Trophoblast cell (in vitro differentiated cells and primary cell): Measurements from ENCODE around the gene PTPRM.

Source experiments
- DNase-seq, 2 donors: peaks; one replicate each; pipeline ENCODE4 v3.0.0-alpha.2; 2016
- H2AFZ ChIP-seq: 2 replicates; pipeline ENCODE4 v1.6.1; 2013; ENCODE audit warnings: low read length, moderate library complexity, mild to moderate bottlenecking; ENCODE audit not compliant: insufficient read depth, poor library complexity
- H2AK5ac ChIP-seq: 2 replicates; pipeline ENCODE4 v1.6.1; 2013; ENCODE audit warnings: mild to moderate bottlenecking, low read length
- H2BK120ac ChIP-seq: 2 replicates; pipeline ENCODE4 v1.6.1; 2013; ENCODE audit warnings: low read length, mild to moderate bottlenecking, moderate library complexity; ENCODE audit not compliant: insufficient read depth, poor library complexity
- H2BK12ac ChIP-seq: 2 replicates; pipeline ENCODE4 v1.6.1; 2013; ENCODE audit warnings: mild to moderate bottlenecking, low read length, moderate library complexity
- H2BK5ac ChIP-seq: 2 replicates; pipeline ENCODE4 v1.6.1; 2013; ENCODE audit warnings: low read length, low read depth, moderate library complexity, mild to moderate bottlenecking; ENCODE audit not compliant: poor library complexity
- H3K14ac ChIP-seq: 2 replicates; pipeline ENCODE4 v1.6.1; 2013; ENCODE audit warnings: mild to moderate bottlenecking, low read length
- H3K18ac ChIP-seq: 2 replicates; pipeline ENCODE4 v1.6.1; 2013; ENCODE audit warnings: mild to moderate bottlenecking, low read length
- H3K23ac ChIP-seq: 2 replicates; pipeline ENCODE4 v1.6.1; 2013; ENCODE audit warnings: low read length
- H3K27ac ChIP-seq: 2 replicates; pipeline ENCODE4 v1.5.1; 2013; ENCODE audit warnings: low read depth, mild to moderate bottlenecking, inconsistent platforms, low read length, moderate library complexity
- H3K27me3 ChIP-seq: 2 replicates; pipeline ENCODE4 v1.6.1; 2013; ENCODE audit warnings: inconsistent platforms, mild to moderate bottlenecking, low read length, moderate library complexity; ENCODE audit not compliant: insufficient read depth
- H3K36me3 ChIP-seq, 2 experiments: 1 replicate in 1 of 2; 2 replicates in 1 of 2; pipeline ENCODE4 v1.6.1; 2013; ENCODE audit warnings: low read length in 2 of 2, mild to moderate bottlenecking in 2 of 2, moderate library complexity in 1 of 2; ENCODE audit not compliant: insufficient read depth in 2 of 2, control insufficient read depth in 1 of 2
- H3K4ac ChIP-seq: 2 replicates; pipeline ENCODE4 v1.6.1; 2013; ENCODE audit warnings: low read depth, mild to moderate bottlenecking, low read length, moderate library complexity
- H3K4me1 ChIP-seq, 2 experiments: 1 replicate in 1 of 2; 2 replicates in 1 of 2; pipeline ENCODE4 v1.6.1; 2013; ENCODE audit warnings: low read length in 2 of 2, mild to moderate bottlenecking in 2 of 2, moderate library complexity in 1 of 2; ENCODE audit not compliant: insufficient read depth in 2 of 2, control insufficient read depth in 1 of 2
- H3K4me2 ChIP-seq: 2 replicates; pipeline ENCODE4 v1.6.1; 2013; ENCODE audit warnings: inconsistent platforms, mild to moderate bottlenecking, low read length, moderate library complexity
- H3K4me3 ChIP-seq: 2 replicates; pipeline ENCODE4 v1.5.1; 2013; ENCODE audit warnings: mild to moderate bottlenecking, low read depth, low read length, inconsistent platforms
- H3K79me1 ChIP-seq: one replicate; pipeline ENCODE4 v1.6.1; 2013; ENCODE audit warnings: low read length
- H3K79me2 ChIP-seq: 2 replicates; pipeline ENCODE4 v1.6.1; 2013; ENCODE audit warnings: low read length, mild to moderate bottlenecking; ENCODE audit not compliant: control insufficient read depth, insufficient read depth, poor library complexity
- H3K9ac ChIP-seq: 2 replicates; pipeline ENCODE4 v1.6.1; 2013; ENCODE audit warnings: mild to moderate bottlenecking, low read length
- H3K9me3 ChIP-seq: 2 replicates; pipeline ENCODE4 v1.6.1; 2013; ENCODE audit warnings: low read depth, mild to moderate bottlenecking, control low read depth, inconsistent platforms, low read length; ENCODE audit not compliant: insufficient read depth
- H4K12ac ChIP-seq: 2 replicates; pipeline ENCODE4 v1.6.1; 2013; ENCODE audit warnings: low read depth, mild to moderate bottlenecking, low read length, moderate library complexity
- H4K8ac ChIP-seq: 2 replicates; pipeline ENCODE4 v1.6.1; 2013; ENCODE audit warnings: low read depth, mild to moderate bottlenecking, low read length, moderate library complexity
- H4K91ac ChIP-seq: one replicate; pipeline ENCODE4 v1.6.1; 2013; ENCODE audit warnings: low read depth, mild to moderate bottlenecking, low read length, moderate library complexity
- WGBS: extraction: QIAGEN DNeasy Blood & Tissue Kit; methylation state at CpG from one replicate; pipeline ENCODE4 v1.1.7; 2013; ENCODE audit warnings: missing lambda C conversion rate; ENCODE audit not compliant: insufficient read length, insufficient coverage; ENCODE audit errors: extremely low coverage; 5-methylcytosine and 5-hydroxymethylcytosine counted together

The PTPRM gene

GRCh38 chr18:7855671-7856070 is 288.6 kb downstream of the PTPRM start:
- H3K27ac ChIP-seq: no peak overlapping the region
- H3K79me2 ChIP-seq: no peaks in the 10 kb centered on the region
- no peak overlapping the region for H4K91ac ChIP-seq
- H2BK120ac ChIP-seq: no peak overlapping the region
- no peak overlapping the region for H2BK12ac ChIP-seq
- no peak overlapping the region for H3K4me2 ChIP-seq
- H2AK5ac ChIP-seq: no peak overlapping the region
- H3K14ac ChIP-seq: no peak overlapping the region
- H3K4ac ChIP-seq: no peak overlapping the region
- no peak overlapping the region for H4K8ac ChIP-seq
- H3K4me3 ChIP-seq: no peak overlapping the region
- no peaks in the 10 kb centered on the region for H3K36me3 ChIP-seq
- peaks cover 5 to 18% of the 10 kb centered on the region in 2 experiments for H3K4me1 ChIP-seq
- H3K27me3 ChIP-seq: no peaks in the 10 kb centered on the region
- no peak overlapping the region for H3K9ac ChIP-seq
- H3K18ac ChIP-seq: no peak overlapping the region
- no peak overlapping the region for H2AFZ ChIP-seq
- H4K12ac ChIP-seq: no peak overlapping the region
- WGBS: no CpG with 5 or more reads among the region's 1 CpG
- peaks cover 3% of the 10 kb centered on the region for H3K79me1 ChIP-seq
- peak; percentile 10 to 70 for DNase-seq
- no peak overlapping the region for H3K23ac ChIP-seq
- H2BK5ac ChIP-seq: no peak overlapping the region
- peaks cover 2% of the 10 kb centered on the region for H3K9me3 ChIP-seq

DNA sequence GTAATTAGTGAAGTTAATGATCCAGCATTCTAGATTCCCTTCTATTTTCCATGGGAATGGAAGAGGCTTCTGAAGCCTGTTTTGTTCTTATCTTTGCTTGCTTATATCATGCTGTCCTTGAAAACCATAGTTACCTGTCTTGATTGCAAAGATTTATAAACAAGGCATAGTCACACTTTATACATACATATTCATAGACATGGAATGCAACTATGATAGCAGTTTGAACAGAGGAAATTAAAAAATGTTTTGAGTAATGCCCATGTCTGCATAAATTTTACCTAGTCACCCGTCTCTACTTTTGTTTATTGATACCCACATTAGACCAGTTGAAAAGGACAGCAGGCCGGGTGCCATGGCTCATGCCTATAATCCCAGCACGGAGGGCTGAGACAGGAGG is 289.0 kb downstream of the PTPRM start:
- Histone ChIP-seq H3K79me1 (peaks cover 3% of the 10 kb centered on the region), H3K4ac (peak overlapping the region; percentile 40), H2BK5ac (peak overlapping the region; percentile 73), H2BK120ac (peak overlapping the region; percentile 68), H3K14ac (no peak overlapping the region), H3K18ac (peak overlapping the region; percentile 66), H3K79me2 (no peaks in the 10 kb centered on the region), H3K4me1 (peaks cover 5 to 18% of the 10 kb centered on the region in 2 experiments), H2BK12ac (peak overlapping the region; percentile 34), H3K4me2 (no peak overlapping the region), H4K8ac (peak overlapping the region; percentile 32), H3K27me3 (no peaks in the 10 kb centered on the region), H4K91ac (no peak overlapping the region), H3K9ac (no peak overlapping the region), H4K12ac (no peak overlapping the region), H3K9me3 (peaks cover 2% of the 10 kb centered on the region), H3K4me3 (no peak overlapping the region), H2AFZ (no peak overlapping the region), H3K27ac (peak overlapping the region; percentile 21), H3K23ac (no peak overlapping the region), H2AK5ac (no peak overlapping the region), H3K36me3 (no peaks in the 10 kb centered on the region)
- no CpG with 5 or more reads among the region's 3 CpGs for WGBS
- DNase-seq: peak; percentile 12 to 65

DNA sequence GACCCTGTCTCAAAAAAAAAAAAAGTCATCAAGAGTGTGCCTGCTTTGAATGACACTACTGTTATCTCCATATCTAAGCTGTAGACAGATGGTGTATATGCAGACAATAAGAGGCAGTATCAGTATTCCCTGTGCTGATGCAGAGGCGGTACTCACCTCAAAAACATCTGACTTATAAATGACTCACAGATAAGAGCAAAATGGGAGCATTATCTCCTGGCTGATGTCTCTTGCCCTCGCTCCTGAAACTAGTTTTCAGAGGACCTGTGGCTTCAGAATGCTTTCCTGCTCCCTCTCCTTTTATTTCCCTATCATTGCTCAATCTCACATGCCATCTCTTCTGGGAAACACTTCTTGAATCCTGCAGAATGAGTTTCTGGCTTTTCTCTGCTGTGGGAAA is 289.6 kb downstream of the PTPRM start:
- WGBS: no CpG with 5 or more reads among the region's 2 CpGs

GRCh38 chr18:7857562-7857961 is 290.4 kb downstream of the PTPRM start:
- DNase-seq: no peak
- no CpG with 5 or more reads among the region's 1 CpG for whole genome bisulfite sequencing
- H3K79me1 ChIP-seq: peaks cover 3% of the 10 kb centered on the region

More for the DNA sequence above, 289.6 kb downstream of the PTPRM start:
- Histone ChIP-seq H3K9me3 (peaks cover 2% of the 10 kb centered on the region), H3K18ac (no peak overlapping the region), H3K79me2 (no peaks in the 10 kb centered on the region), H2AK5ac (no peak overlapping the region), H3K79me1 (peaks cover 3% of the 10 kb centered on the region), H4K91ac (no peak overlapping the region), H2BK12ac (no peak overlapping the region), H2BK120ac (no peak overlapping the region), H4K8ac (no peak overlapping the region), H3K4ac (no peak overlapping the region), H3K36me3 (no peaks in the 10 kb centered on the region), H3K4me1 (peaks cover 5 to 18% of the 10 kb centered on the region in 2 experiments), H3K27me3 (no peaks in the 10 kb centered on the region), H3K9ac (no peak overlapping the region), H3K4me3 (no peak overlapping the region), H3K27ac (peak overlapping the region; percentile 38), H2BK5ac (no peak overlapping the region), H2AFZ (no peak overlapping the region), H3K23ac (no peak overlapping the region), H4K12ac (no peak overlapping the region), H3K4me2 (no peak overlapping the region), H3K14ac (no peak overlapping the region)
- DNase-seq: peak; percentile 82 to 91

More at GRCh38 chr18:7857562-7857961, 290.4 kb downstream of the PTPRM start:
- H3K4ac ChIP-seq: no peak overlapping the region
- no peak overlapping the region for H3K14ac ChIP-seq
- H4K12ac ChIP-seq: no peak overlapping the region
- H3K36me3 ChIP-seq: no peaks in the 10 kb centered on the region
- peaks cover 5 to 18% of the 10 kb centered on the region in 2 experiments for H3K4me1 ChIP-seq
- H3K79me2 ChIP-seq: no peaks in the 10 kb centered on the region
- no peak overlapping the region for H3K4me3 ChIP-seq
- H3K27me3 ChIP-seq: no peaks in the 10 kb centered on the region
- H3K23ac ChIP-seq: no peak overlapping the region
- H3K18ac ChIP-seq: no peak overlapping the region
- H2BK120ac ChIP-seq: no peak overlapping the region
- H3K9me3 ChIP-seq: peaks cover 2% of the 10 kb centered on the region
- no peak overlapping the region for H3K4me2 ChIP-seq
- no peak overlapping the region for H4K8ac ChIP-seq
- H2BK12ac ChIP-seq: no peak overlapping the region
- H3K9ac ChIP-seq: no peak overlapping the region
- no peak overlapping the region for H2AK5ac ChIP-seq
- H2BK5ac ChIP-seq: no peak overlapping the region
- no peak overlapping the region for H4K91ac ChIP-seq
- no peak overlapping the region for H3K27ac ChIP-seq
- no peak overlapping the region for H2AFZ ChIP-seq
